CD4-positive, CD25-positive, alpha-beta regulatory T cell (primary cell): ENCODE data around the gene STX18. TPM values are rescaled to one million over a fixed set of nuclear protein-coding genes. Genes with fewer than 3 reads are reported as not detected.

ENCODE experiments used
- ATAC-seq, 2 donors: fragments of 150-1000 bp; cut with Tn5 transposase; one replicate each; pipeline ENCODE4 v1.10.0; 2021; ENCODE audit warnings: low read depth in 2 of 2, moderate number of reproducible peaks in 2 of 2, moderate library complexity in 1 of 2
- DNase-seq, 3 donors: peaks; one replicate each; pipeline versions ENCODE4 v3.0.0 to v3.0.0-alpha.2; 2012 to 2022; ENCODE audit warnings: mixed read lengths in 1 of 3
- H3K27ac ChIP-seq: one replicate; pipeline ENCODE4 v1.7.0; 2013; ENCODE audit warnings: mild to moderate bottlenecking, low read length; ENCODE audit not compliant: insufficient read depth, poor library complexity, severe bottlenecking
- H3K27me3 ChIP-seq: one replicate; pipeline ENCODE4 v1.7.0; 2013; ENCODE audit warnings: low read length; ENCODE audit not compliant: control insufficient read depth, insufficient read depth
- H3K36me3 ChIP-seq: one replicate; pipeline ENCODE4 v1.7.0; 2013; ENCODE audit warnings: mild to moderate bottlenecking, low read length, moderate library complexity; ENCODE audit not compliant: control insufficient read depth, insufficient read depth
- H3K4me1 ChIP-seq: 2 replicates; pipeline ENCODE4 v1.7.0; 2013; ENCODE audit warnings: mild to moderate bottlenecking, low read length; ENCODE audit not compliant: insufficient read depth, control insufficient read depth, poor library complexity, severe bottlenecking
- H3K4me3 ChIP-seq: one replicate; pipeline ENCODE4 v1.7.0; 2013; ENCODE audit warnings: low read depth, mild to moderate bottlenecking, low read length, moderate library complexity
- H3K9me3 ChIP-seq, 2 experiments: 1 replicate in 1 of 2; 2 replicates in 1 of 2; pipeline ENCODE4 v1.7.0; 2013; ENCODE audit warnings: low read length in 2 of 2, mild to moderate bottlenecking in 1 of 2, moderate library complexity in 1 of 2; ENCODE audit not compliant: control insufficient read depth in 2 of 2
- H3K27ac Mint-ChIP-seq, 3 donors: one replicate each; pipeline ENCODE4 v1.8.0; 2020 to 2022; ENCODE audit warnings: mild to moderate bottlenecking in 3 of 3, mixed read lengths in 3 of 3, moderate library complexity in 2 of 3
- H3K27me3 Mint-ChIP-seq: one replicate; pipeline ENCODE4 v1.8.0; 2022; ENCODE audit warnings: mild to moderate bottlenecking, mixed read lengths
- H3K36me3 Mint-ChIP-seq: one replicate; pipeline ENCODE4 v1.8.0; 2020; ENCODE audit warnings: mixed read lengths
- H3K4me1 Mint-ChIP-seq, 4 donors: one replicate each; pipeline ENCODE4 v1.8.0; 2020 to 2022; ENCODE audit warnings: mixed read lengths in 4 of 4, mild to moderate bottlenecking in 1 of 4
- H3K4me3 Mint-ChIP-seq, 4 donors: one replicate each; pipeline ENCODE4 v1.8.0; 2020 to 2022; ENCODE audit warnings: mild to moderate bottlenecking in 4 of 4, mixed read lengths in 4 of 4, moderate library complexity in 3 of 4
- H3K9me3 Mint-ChIP-seq, 7 donors: one replicate each; pipeline ENCODE4 v1.8.0; 2020 to 2022; ENCODE audit warnings: mixed read lengths in 7 of 7, mild to moderate bottlenecking in 3 of 7, moderate library complexity in 2 of 7
- polyA plus RNA-seq, 4 donors: library from polyadenylated mRNA; unstranded; fragments of 300-500 nt; fragmentation: Illumina TruSeq; gene quantifications; one replicate each; pipeline ENCODE4 v1.2.3, GENCODE V29; 2021
- total RNA-seq: library from RNA; stranded (reverse); gene quantifications from one replicate; pipeline ENCODE4 v1.2.3, GENCODE V29; 2022

Gene STX18
- total and polyA plus RNA-seq, 5 donors from 2014 or later = 15.9 to 27.2 (median 23.6) TPM

DNA sequence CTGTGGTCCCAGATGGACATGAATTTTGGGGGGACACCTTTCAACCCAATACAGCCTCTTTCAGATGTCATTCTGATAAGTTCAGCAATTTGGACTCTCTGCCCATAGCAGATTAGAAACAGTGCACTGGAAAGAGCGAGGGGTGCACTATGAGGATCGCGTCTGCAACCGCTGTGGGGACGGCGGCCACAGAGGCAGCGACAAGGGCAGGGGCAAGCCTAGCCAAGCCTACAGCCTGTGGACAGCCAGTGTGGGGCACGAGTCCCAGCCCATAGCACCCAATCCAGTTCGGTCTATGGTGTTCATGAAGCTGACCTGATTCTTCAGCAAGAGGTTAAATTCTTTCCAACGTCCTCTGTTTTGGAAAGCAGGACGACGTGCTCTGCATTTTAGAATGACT, 164.7 kb downstream of the STX18 start:
- H3K9me3 ChIP-seq = no peaks in the 10 kb centered on the region
- no peak overlapping the region for H3K27ac ChIP-seq
- no peaks in the 10 kb centered on the region for H3K36me3 Mint-ChIP-seq
- no peaks in the 10 kb centered on the region for H3K36me3 ChIP-seq
- no peaks in the 10 kb centered on the region for H3K4me1 Mint-ChIP-seq
- no peaks in the 10 kb centered on the region for H3K4me1 ChIP-seq
- DNase-seq (no peak), ATAC-seq (no peak)
- H3K4me3 Mint-ChIP-seq = no peak overlapping the region
- H3K27me3 Mint-ChIP-seq = peaks cover 5% of the 10 kb centered on the region
- H3K27me3 ChIP-seq = no peaks in the 10 kb centered on the region
- H3K9me3 Mint-ChIP-seq = peaks cover 0 to 5% (median 2%) of the 10 kb centered on the region in 7 donors
- H3K4me3 ChIP-seq = no peak overlapping the region
- no peak overlapping the region for H3K27ac Mint-ChIP-seq

DNA sequence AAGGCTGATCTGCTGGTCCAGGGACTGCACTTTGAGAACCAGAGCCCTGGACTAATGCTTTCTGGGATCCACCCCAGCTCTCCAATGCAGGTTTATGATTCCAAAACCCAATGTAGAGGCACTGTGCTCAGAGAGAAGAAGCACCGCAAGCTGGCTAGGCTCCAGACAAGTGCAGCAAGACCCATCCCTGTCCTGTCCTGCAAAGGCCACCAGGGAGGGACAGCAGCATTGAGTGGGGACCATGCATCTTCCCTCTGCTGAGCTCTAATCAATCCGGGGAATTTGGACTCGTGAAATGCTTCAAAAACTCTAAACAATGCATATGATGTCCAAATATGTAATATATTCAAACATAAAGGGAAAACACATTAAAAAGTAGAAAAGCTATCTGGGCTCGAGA, 165.8 kb downstream of the STX18 start:
- Mint-ChIP-seq H3K4me1 (no peaks in the 10 kb centered on the region), H3K9me3 (peaks cover 0 to 5% (median 2%) of the 10 kb centered on the region in 7 donors), H3K27me3 (peaks cover 4% of the 10 kb centered on the region), H3K27ac (no peak overlapping the region), H3K36me3 (no peaks in the 10 kb centered on the region), H3K4me3 (no peak overlapping the region)
- H3K4me3 ChIP-seq = no peak overlapping the region
- DNase-seq = no peak
- H3K27ac ChIP-seq = no peak overlapping the region
- no peaks in the 10 kb centered on the region for H3K36me3 ChIP-seq
- ATAC-seq = no peak
- H3K9me3 ChIP-seq = no peaks in the 10 kb centered on the region
- no peaks in the 10 kb centered on the region for H3K27me3 ChIP-seq
- no peaks in the 10 kb centered on the region for H3K4me1 ChIP-seq

DNA sequence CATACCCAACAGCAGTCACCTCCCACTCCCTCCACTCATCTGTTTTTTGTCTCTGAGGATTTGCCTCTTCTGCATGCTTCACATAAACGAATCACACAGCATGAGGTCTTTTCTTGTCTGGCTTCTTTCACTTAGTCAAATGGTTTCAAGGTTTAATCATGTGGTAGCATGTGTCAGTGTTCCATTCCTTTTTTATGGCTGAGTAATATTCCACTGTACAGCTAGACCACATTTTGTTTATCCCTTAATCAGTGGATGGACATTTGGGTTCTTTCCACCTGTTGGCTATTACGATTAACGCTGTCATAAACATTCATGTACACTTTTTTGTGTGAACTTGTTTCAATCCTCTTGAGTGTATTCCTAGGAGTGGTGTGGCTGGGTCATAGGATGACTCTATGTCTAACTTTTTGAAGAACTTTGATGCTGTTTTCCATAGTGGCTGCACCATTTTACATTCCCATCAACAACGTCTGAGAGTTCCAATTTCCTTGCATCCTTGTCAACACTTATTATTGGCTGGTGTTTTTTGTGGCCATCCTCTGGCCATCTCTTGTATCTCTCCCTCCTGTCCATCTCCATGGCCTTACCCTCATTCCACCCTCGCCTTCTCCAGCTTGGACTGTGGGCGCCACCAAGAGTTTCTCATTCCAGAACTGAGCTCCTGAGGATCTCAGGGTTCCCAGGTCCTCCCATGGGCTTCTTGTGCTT, 167.3 kb downstream of the STX18 start:
- Mint-ChIP-seq H3K9me3 (peaks cover 0 to 6% (median 2%) of the 10 kb centered on the region in 7 donors), H3K36me3 (no peaks in the 10 kb centered on the region), H3K4me3 (no peak overlapping the region), H3K4me1 (no peaks in the 10 kb centered on the region), H3K27me3 (no peaks in the 10 kb centered on the region), H3K27ac (no peak overlapping the region)
- DNase-seq (no peak), ATAC-seq (no peak)
- Histone ChIP-seq H3K9me3 (no peaks in the 10 kb centered on the region), H3K4me3 (no peak overlapping the region), H3K36me3 (no peaks in the 10 kb centered on the region), H3K27ac (no peak overlapping the region), H3K27me3 (no peaks in the 10 kb centered on the region), H3K4me1 (no peaks in the 10 kb centered on the region)

Other genes starting within 250 kb of the STX18 start
- 0.62 TPM for gene NSG1, start 154.9 kb downstream of the STX18 start, total RNA-seq
- gene NSG1, start 154.9 kb downstream of the STX18 start, polyA plus RNA-seq = 1 to 10 TPM; 1.5 to 4.6 (median 2.9) TPM